HG03558 (cell line): Measurements from ENCODE around the gene HVCN1.
"Not testable (repeated sequence)": the region's sequence is repeated elsewhere in the genome, so short reads cannot be mapped to it uniquely, and the experiment has no call there.

ENCODE experiments used
- ATAC-seq: cut with Tn5 transposase; IDR thresholded peaks from one replicate; pipeline ENCODE4 v1.9.1; 2021; ENCODE audit warnings: moderate number of reproducible peaks; ENCODE audit not compliant: unreplicated experiment; ENCODE audit errors: extremely low read depth

The HVCN1 gene

GRCh38 chr12:110627500-110628195, 61.3 kb downstream of the HVCN1 start:
- ATAC-seq = no peak

GRCh38 chr12:110622582-110622981, 66.3 kb downstream of the HVCN1 start:
- no peak for ATAC-seq

DNA sequence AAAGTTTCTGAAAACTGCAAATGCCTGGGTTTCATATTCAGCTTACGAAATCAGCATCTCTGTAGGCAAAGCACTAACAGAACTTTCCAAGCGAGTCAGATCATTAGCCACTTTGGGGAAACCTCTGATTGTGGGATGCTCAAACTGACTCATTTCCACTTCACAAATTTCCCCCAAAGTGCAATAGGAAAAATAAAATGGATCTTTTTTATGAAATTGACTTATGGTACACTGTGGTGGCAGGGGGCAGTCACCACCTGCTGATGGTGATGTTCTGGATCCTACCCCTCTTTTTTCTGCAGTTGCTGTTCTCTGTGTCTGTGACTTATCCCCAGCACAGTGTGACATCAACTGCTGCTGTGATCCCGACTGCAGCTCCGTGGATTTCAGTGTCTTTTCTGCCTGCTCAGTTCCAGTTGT, 69.4 kb downstream of the HVCN1 start:
- ATAC-seq = peak; percentile 52

DNA sequence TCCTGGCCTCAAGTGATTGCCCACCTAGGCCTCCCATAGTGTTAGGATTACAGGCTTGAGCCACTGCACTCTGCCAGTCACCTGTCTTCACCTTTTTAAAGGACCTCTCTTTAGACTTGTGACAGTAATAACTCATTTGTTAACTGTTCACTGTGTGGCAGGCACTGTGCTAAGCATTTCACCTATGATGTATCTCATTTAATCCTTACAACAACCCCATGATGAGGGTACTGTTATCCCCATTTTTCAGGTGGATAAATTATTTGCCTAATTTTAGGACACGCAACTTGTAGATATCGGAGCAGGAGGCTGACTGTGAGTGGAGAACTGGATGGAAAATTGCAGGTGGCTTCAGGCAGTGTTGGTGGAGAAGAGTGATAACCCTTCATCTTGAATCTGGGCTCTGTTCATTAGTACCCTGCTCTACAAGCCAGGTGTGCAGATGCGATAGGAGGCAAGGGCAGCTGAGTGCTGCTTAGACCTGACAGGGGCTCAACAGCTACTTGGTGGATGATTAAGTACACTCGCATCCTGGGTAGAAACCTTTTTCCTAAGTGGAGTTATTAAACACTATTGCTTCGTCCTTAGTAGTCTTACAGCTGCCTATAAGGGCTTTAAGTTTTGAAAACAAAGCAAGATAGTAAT, 72.3 kb downstream of the HVCN1 start:
- no peak for ATAC-seq

- ATAC-seq = no peak
These were observed 73.7 kb downstream of the HVCN1 start for GRCh38 chr12:110615171-110615570.

DNA sequence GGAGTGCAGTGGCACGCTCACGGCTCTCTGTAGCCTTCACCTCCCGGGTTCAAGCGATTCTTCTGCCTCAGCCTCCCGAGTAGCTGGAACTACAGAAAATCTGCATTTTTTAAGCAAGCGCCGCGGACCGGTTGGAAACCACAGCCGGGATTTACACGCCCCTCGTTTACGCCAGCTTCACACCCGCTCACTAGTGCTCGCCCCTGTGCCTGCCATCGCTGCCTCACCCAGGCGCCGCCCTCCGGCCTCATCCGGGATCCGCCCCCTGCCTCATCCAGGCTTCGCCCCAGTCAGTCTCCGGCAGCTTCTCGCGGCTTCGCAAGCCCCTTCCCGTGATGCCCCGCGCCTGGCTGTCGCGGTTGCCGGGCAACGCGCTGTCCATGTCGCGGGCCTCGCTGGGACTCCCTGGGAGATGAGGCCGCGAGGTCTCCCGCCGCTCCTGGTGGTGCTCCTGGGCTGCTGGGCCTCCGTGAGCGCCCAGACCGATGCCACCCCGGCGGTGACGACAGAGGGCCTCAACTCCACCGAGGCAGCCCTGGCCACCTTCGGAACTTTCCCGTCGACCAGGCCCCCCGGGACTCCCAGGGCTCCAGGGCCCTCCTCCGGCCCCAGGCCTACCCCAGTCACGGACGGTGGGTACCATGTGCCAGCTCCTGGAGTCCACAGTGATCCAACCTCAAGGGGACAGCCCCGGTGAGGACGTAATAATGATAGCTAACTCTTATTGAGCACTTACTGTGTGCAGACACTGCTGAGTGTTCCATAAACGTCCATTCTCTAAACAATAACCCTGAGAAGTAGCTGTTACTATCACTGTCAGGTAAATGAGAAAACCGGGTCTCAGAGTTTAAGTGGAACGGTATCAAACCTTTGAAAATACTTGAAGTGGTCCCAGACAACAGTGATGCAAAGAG, 74.9 kb downstream of the HVCN1 start, which contains the start of gene TCTN1:
Gene TCTN1, plus strand, starts transcription at position 359 of the 914 bp plus-strand sequence. Its CDS starts 54 bp downstream, at position 413.
- peak; percentile 74 for ATAC-seq

- ATAC-seq = no peak
These were observed 75.7 kb downstream of the HVCN1 start for GRCh38 chr12:110613071-110613770.

DNA sequence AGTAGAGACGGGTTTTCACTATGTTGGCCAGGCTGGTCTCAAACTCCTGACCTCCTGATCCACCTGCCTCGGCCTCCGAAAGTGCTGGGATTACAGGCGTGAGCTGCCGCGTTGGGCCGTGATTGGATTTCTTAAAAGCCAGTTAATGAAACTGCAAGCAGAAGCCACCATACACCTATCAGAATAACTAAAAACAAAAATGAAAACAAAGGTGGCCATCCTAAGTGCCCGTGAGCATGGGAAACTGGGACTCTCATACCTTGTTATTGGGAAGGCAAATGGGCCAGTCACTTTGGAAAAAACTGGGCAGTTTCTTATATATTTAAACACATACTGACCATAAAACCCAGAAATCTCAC, 82.7 kb downstream of the HVCN1 start:
- no peak for ATAC-seq

- not testable (repeated sequence) for ATAC-seq
These were observed 86.7 kb downstream of the HVCN1 start for GRCh38 chr12:110602085-110602814.

DNA sequence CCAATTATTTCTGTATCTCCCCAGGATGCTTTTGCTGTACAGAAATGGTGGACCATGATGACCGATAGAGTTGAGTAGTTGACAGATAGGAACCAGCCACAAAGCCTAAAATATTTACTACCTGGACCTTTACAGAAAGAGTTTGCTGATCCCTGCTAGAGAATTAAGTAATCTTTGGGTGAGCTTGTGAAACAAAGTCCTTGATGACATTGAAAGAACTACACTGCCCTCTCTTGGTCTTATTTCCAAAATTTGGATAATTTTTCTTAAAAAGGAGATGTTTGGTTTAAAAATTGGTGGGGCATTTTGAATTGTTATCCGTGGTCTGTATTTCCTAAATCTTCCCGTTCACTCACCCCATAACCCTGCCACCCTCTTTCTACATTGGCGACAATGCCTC, 88.7 kb downstream of the HVCN1 start:
- ATAC-seq = no peak

GRCh38 chr12:110599334-110599733, 89.6 kb downstream of the HVCN1 start:
- ATAC-seq = no peak
